HG03354 (cell line): Measurements from ENCODE around the gene SIM2.

Experiments
- ATAC-seq: cut with Tn5 transposase; IDR thresholded peaks from one replicate; pipeline ENCODE4 v1.9.1; 2021; ENCODE audit warnings: mild to moderate bottlenecking; ENCODE audit not compliant: unreplicated experiment, poor library complexity, severe bottlenecking

The SIM2 gene

DNA sequence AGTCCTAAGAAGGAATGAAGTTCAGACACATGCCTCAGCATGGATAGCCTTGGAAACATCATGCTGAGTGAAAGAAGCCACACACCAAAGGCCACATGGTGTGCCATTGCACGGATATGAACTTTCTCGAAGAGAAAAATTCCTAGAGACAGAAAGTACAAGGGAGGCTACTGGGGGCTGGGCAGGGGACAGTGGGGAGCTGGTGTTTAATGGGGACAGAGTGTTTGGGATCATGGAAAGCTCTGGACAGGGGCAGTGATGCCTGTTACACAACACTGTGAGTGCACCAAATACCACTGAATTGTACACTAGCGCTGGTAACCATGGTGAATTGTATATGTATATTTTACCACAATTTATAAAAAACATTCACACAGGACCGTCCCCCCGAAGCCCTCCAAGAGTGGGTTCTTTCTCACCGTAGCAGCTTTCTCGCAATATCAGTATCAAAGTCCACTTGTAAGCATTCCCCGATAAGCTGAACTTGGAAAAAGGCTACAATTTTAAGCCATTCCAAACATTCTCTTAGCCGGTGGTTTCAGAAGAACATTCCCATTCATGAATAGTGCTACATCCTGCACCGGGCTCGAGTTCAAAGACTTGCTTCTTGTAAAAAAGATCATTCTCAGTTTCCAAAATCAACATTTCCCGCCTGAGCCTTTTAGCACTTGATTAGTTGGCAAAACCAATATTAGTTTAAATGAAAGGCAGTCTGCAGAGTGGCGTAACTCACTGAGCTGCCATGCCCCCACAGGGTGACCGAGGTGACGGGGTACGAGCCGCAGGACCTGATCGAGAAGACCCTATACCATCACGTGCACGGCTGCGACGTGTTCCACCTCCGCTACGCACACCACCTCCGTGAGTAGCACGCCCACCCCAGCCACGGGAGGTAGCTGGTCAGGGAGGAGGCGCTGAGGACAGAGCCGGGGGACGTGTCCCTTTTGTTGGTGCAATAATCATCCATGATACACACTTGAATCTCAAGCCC, 31.7 kb downstream of the SIM2 start:
- ATAC-seq = no peak

GRCh38 chr21:36732217-36732616, 33.3 kb downstream of the SIM2 start:
- ATAC-seq = no peak

DNA sequence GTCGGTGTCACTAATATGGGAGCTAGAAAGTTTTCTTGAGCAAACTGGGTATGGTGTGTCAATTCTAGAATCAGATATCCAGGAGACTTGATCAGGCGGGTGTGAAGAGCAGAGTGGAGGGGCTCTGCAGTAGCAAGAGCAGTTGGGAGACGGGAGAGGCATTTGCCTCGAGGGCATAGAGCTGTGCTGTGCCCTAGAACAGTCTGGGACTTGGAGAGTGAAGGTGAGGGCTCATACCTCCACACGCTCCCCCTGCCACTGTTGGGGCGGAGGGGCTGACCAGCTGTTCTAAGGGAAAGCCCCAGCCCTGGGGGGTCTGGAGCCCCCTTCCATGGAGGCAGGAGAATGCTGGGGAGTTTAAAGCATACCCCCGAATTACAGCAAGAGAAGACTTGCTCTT, 33.8 kb downstream of the SIM2 start:
- ATAC-seq = no peak

DNA sequence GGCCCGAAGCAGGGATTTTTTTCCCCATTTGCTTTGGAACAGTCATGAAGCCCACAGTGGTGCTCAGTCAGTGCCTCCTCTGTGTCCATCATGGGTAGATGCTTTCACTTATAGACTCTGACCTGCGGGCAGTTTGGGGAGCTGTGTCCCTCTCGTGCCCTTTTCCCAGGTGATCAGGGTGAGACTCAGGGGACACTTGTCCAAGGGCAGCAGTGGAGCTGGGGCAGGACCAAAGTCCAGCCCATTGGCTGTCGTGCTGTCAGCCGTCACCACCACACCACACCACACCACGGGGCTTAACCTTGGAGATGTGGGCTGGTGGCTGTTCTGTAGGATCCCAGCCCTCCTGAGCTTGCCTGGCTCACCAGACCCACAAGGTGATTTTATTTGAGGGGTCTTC, 34.9 kb downstream of the SIM2 start:
- ATAC-seq = no peak

- no peak for ATAC-seq
Measured at GRCh38 chr21:36734367-36735200, 35.7 kb downstream of the SIM2 start.

DNA sequence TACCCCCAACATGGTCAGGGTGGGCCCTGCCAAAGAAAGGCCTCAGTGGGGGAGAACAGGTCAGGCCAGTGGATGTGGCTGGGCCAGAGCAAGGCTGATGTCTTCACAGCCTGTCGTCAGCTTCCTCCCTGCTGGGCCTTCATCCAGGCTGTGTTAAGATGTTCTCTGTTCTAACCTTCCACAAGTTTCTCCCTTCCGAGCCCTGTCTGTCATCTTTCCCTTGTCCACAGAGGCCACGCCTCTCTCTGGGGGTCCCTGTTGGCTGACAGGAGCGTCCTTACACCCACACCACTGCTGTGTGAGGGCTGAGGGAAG, 36.2 kb downstream of the SIM2 start:
- ATAC-seq = no peak

GRCh38 chr21:36735724-36736320, 36.9 kb downstream of the SIM2 start:
- no peak for ATAC-seq

DNA sequence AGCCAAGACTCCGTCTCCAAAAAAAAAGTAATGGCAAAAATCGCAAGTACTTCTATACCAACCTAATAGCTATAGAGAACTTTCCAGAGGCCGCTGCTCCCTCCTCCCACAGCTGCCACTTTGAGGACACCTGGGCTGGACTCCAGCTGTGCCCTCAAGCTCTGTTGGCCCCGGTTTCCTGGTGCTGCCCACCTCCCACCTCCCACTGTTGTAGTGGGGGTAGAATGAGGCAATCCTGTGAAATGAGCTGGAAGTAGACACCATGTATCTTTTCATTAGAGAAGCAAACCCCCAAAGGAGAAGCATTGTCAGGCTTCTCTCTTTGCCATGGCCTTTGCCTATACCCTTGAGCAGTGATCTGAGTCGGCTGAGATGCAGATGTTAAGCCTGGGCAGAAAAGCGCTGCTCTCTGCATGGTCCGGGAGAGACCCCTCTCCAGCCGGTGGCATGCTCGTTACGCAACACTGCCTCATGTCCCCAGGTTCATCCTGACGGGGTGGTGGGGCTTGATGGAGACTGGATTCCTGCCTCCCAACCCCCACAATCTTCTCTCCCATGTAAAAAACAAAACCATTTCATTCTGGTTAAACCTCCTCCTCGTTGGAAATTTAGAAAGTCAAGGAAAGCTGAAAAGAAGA, 39.7 kb downstream of the SIM2 start:
- no peak for ATAC-seq

DNA sequence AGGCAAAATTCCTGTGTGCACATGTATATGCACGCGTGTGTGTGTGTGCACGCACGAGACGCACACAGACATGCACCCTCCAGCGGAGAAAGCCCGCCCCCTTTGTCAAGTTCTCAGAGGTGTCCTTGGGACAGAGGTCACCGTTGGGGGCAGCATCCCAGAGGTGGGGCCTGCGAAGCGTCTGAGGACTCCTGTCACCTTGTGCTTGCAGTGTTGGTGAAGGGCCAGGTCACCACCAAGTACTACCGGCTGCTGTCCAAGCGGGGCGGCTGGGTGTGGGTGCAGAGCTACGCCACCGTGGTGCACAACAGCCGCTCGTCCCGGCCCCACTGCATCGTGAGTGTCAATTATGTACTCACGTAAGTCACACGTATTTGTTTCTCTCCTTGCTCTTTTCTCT, 42.6 kb downstream of the SIM2 start:
- ATAC-seq = no peak

DNA sequence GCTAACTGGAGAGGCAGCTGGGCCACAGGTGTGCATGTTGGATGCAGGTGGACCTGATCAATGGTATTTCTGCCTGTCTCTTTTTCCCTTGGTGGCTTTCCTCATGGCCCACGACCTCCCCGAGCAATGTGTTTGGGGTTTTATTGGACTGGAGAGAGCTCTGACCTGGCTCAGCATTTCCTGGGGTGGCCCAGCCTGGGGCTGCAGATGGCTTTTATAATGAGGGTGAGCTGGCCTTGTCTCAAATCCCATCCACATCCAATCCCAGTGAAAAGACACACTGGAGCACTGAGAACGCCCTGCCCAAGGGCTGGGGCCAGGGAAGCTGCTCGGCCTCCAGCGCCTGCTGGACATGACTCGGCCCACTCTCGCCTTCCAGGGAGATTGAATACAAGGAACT, 44.1 kb downstream of the SIM2 start:
- no peak for ATAC-seq

DNA sequence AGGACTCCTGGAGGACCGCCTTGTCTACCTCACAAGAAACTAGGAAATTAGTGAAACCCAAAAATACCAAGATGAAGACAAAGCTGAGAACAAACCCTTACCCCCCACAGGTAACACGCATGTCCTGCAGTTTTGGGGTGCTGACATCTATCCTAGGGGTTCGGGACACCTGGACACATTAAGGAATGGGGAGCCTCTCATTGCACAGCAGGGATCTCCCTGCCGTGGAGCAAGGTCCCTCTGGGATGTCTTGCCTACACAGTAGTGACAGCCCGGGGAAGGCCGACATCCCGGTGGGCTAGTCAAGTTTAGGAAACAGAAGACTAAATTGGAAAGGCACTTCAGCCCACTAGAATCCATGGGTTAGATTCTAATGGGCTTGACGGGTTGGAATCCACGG, 44.5 kb downstream of the SIM2 start:
- ATAC-seq = no peak

- ATAC-seq = no peak
Measured at GRCh38 chr21:36744190-36744559, 45.3 kb downstream of the SIM2 start.

DNA sequence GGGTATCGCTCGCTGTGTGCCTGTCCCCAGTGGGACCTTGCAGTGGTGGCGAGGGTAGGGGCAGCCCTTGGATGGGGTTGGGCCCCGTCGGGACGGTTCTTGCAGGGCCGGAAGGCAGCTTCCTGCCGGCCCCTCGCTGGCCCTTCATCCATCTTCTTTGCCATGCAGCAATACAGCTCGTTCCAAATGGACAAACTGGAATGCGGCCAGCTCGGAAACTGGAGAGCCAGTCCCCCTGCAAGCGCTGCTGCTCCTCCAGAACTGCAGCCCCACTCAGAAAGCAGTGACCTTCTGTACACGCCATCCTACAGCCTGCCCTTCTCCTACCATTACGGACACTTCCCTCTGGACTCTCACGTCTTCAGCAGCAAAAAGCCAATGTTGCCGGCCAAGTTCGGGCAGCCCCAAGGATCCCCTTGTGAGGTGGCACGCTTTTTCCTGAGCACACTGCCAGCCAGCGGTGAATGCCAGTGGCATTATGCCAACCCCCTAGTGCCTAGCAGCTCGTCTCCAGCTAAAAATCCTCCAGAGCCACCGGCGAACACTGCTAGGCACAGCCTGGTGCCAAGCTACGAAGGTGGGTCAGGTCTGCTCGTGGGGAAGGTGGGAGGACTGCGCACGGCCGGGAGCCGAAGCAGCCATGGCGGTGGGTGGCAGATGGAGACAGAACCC, 45.8 kb downstream of the SIM2 start:
- no peak for ATAC-seq

DNA sequence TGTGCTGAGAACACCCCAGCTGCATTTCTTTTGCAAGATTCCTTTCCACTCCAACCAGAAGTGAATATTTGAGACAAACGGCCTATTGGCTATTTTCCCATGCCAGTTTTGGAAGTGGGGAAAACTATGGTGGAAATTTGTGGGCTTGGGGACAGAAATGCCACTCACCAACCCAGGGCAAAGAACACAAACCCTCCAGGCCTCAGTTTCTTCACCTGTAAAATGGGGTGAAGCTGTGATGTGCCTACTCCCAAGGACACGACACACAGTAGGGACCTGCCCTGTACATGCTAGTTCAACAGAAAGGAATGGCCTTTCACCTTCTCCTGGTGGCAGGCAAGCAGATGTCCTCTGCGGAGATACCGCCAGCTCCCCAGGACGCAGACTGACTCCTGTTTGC, 46.5 kb downstream of the SIM2 start:
- ATAC-seq = no peak

- no peak for ATAC-seq
Measured at GRCh38 chr21:36747041-36747814, 48.3 kb downstream of the SIM2 start.

DNA sequence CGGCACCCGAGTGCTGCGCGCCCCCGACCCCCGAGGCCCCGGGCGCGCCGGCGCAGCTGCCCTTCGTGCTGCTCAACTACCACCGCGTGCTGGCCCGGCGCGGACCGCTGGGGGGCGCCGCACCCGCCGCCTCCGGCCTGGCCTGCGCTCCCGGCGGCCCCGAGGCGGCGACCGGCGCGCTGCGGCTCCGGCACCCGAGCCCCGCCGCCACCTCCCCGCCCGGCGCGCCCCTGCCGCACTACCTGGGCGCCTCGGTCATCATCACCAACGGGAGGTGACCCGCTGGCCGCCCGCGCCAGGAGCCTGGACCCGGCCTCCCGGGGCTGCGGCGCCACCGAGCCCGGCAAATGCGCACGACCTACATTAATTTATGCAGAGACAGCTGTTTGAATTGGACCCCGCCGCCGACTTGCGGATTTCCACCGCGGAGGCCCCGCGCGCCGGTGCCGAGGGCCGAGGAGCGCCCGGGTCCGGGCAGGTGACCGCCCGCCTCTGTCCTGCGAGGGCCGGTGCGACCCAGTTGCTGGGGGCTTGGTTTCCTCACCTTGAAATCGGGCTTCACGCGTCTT, 49.0 kb downstream of the SIM2 start:
- no peak for ATAC-seq

DNA sequence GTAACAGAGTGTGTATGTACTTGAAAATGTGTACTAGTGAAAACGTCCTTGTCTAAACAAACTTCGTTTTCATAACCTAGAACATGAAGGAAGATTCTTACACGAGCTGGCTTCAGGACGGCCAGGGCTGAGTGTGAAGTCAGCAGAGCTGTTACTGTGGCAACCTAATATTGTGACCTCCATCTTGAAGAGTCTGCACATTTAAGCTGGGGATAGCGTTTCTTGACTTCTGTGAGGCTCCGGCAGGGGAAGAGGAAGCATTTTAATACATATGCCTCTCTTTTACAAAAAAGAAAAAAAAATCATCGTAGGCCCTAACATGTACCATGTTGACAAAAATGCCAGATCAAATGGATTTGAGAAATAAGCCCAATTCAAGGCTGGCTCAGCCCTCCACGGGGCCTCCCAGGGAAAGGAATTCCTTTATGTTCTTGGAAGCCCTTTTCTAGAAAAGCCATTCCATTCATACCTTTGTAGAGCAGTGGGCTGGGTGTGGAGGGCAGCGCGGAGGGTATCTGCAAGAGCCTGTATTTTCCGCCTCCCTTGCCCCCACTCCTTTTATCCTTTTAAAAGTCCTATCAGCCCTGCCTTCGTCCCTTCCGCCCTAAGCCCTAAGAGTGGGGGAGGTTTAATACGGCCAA, 51.1 kb downstream of the SIM2 start:
- ATAC-seq = no peak

DNA sequence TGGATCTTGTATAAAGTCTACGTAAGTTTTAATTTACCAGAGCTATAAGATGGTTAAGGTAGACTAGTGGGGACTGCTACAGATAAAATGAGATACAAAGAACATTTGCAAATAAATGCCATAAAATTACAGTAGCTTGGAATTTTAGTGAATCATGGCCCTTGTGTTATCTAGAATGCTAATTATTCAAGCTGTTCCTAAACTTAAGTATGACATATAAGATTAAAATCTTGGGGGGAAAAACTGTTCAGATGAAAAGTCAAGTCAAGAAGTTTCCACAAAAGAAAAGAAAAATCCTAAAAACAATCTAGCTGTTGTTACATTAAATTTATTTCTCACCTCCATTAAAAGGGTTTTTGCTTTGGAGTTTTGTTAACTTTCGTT, 51.7 kb downstream of the SIM2 start:
- no peak for ATAC-seq
